ENCODE results near the gene LZTS2. TPM values are rescaled to one million over a fixed set of nuclear protein-coding genes. Genes with fewer than 3 reads are reported as not detected.
A peak's percentile ranks its signal among the peaks of the same experiment; 100 is the strongest.

The LZTS2 gene
- total and polyA plus RNA-seq, 2 of the 4 experiments (the other 2 are of a cell fraction) = 19.2 to 101 TPM

GRCh38 chr10:101053516-101053915 lies 53.9 kb downstream of the LZTS2 start:
- no peak overlapping the region for H2BK15ac ChIP-seq (ENCODE audit: low read depth, low read length)
- no peak overlapping the region for H2BK20ac ChIP-seq (ENCODE audit: low read depth, low read length)
- peak; percentile 46; the same call in 1 of the 2 replicates for ATAC-seq (ENCODE audit: low read depth)
- no peak overlapping the region for H4K8ac ChIP-seq (ENCODE audit: low read depth in 2 of 2, low read length in 2 of 2)
- TF ChIP-seq BHLHE40 (IDR thresholded peaks at IDR 0.05; ENCODE audit: low read depth, low read length) = no peak
- TF ChIP-seq FOS (IDR thresholded peaks at IDR 0.05; ENCODE audit: low read depth, low read length) = peak; percentile 26; the same call in 1 of the 2 replicates
- H3K23ac ChIP-seq (ENCODE audit: low read depth, low read length) = no peak overlapping the region
- H3K14ac ChIP-seq (replicated peaks; ENCODE audit: low read depth, low read length) = no peak overlapping the region
- H3K9ac ChIP-seq (ENCODE audit: low read depth, low read length) = no peak overlapping the region
- H3K27me3 ChIP-seq (ENCODE audit: control insufficient read depth, insufficient read depth, low read length) = peaks cover 15% of the 10 kb centered on the region
- H2AK9ac ChIP-seq (replicated peaks; ENCODE audit: low read depth, low read length, poor library complexity) = no peak overlapping the region
- peak; percentile 74 for DNase-seq
- H3K36me3 ChIP-seq (ENCODE audit: control insufficient read depth, insufficient read depth, low read length) = no peaks in the 10 kb centered on the region
- H3K4ac ChIP-seq (ENCODE audit: low read depth, low read length) = no peak overlapping the region
- no peaks in the 10 kb centered on the region for H3K9me3 ChIP-seq (ENCODE audit: control insufficient read depth, insufficient read depth, low read length)
- peaks cover 4 to 19% of the 10 kb centered on the region in 2 experiments; a peak in 3 of 4 replicates for H3K79me1 ChIP-seq (ENCODE audit: low read depth in 1 of 2, low read length in 2 of 2)
- H2BK5ac ChIP-seq (ENCODE audit: low read depth, low read length, poor library complexity, severe bottlenecking) = no peak overlapping the region
- peak overlapping the region; percentile 53 for H2AFZ ChIP-seq (replicated peaks; ENCODE audit: low read length, poor library complexity)
- in situ Hi-C loops (cut with MboI; ENCODE audit: low sequenced_read_pairs) (no loop called here), dilution Hi-C loops (cut with HindIII; ENCODE audit: low sequenced_read_pairs, unreplicated experiment) (no loop called here), intact Hi-C loops (cut with micrococcal nuclease) (no loop called here)
- H3K4me2 ChIP-seq (ENCODE audit: low read depth, low read length) = no peak overlapping the region
- H3K27ac ChIP-seq (ENCODE audit: insufficient read depth, low read length) = no peak overlapping the region
- peaks cover 10% of the 10 kb centered on the region for H3K4me1 ChIP-seq (ENCODE audit: control insufficient read depth, insufficient read depth, low read length)
- H4K5ac ChIP-seq (ENCODE audit: low read depth, low read length) = no peak overlapping the region
- H3K4me3 ChIP-seq (ENCODE audit: insufficient read depth, low read depth, low read length) = no peak overlapping the region
- H3K56ac ChIP-seq (ENCODE audit: extremely low read depth, insufficient read depth, low read length) = no peak overlapping the region
- no peak overlapping the region for H4K91ac ChIP-seq (ENCODE audit: insufficient read depth, low read depth, low read length)
- no TSS peak for BruUV-seq (replicated peaks)
- no peaks in the 10 kb centered on the region for H4K20me1 ChIP-seq (ENCODE audit: insufficient read depth, low read length)
- no peak overlapping the region for H3K18ac ChIP-seq (ENCODE audit: low read depth, low read length)
- no peak overlapping the region for H2BK120ac ChIP-seq (ENCODE audit: low read depth, low read length)
- H3K9me1 ChIP-seq (ENCODE audit: insufficient read depth, low read length) = no peaks in the 10 kb centered on the region
- H2AK5ac ChIP-seq (ENCODE audit: low read depth, low read length) = no peak overlapping the region
- POLR2A ChIA-PET (ENCODE audit: unreplicated experiment) = no interaction called here
- CTCF ChIA-PET = interaction anchor here (1.8 kb wide), 1 partner anchor 13 kb away, joined by 5 read pairs; no protein-coding TSS in a partner anchor

Measured in IMR-90 (cell line).